ENCODE results near the gene PPP1R8.

DNA sequence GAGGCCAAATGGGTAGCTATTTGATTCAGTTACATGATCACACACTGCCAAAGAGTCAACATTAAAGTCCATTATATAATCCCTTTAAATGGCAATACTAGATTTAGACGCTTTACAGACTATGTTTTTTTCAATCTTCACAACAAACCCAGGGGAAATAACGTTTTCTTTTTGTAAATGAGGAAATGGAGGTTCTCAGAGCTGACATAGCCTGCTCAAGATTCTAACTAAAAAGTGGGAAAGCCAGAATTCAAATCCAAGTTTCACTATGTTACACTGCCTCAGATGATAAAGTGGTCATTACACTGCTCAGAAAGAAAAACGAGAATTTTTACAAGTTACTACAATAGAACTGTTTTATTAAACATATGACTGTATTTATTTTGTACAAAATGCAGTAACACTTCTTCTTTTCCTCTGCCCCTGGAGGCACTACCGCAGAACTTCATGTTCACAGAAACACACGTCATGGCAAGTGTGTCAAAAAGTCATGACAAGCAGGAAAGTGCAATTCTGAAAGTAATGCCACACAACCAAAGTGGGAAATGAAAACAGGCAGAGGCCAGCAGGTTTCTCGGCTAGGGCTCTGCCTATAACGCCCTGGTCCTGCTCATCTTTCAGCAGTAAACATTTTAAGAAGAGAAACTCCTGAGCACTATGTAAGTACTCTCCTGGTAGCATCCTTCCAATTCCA lies 60.8 kb downstream of the PPP1R8 start:
- TF ChIP-seq ZNF274 (IDR thresholded peaks at IDR 0.05; ENCODE audit: low read depth, low read length) (no peak), YY1 (IDR thresholded peaks at IDR 0.05; ENCODE audit: insufficient read depth, insufficient read length) (no peak), SUZ12 (IDR thresholded peaks at IDR 0.05; ENCODE audit: extremely low read depth, insufficient read depth, insufficient read length) (no peak)

All from NT2/D1 (cell line).